GM19395 (cell line): Measurements from ENCODE around the gene MYBPHL.

ENCODE experiments used
- ATAC-seq: cut with Tn5 transposase; IDR thresholded peaks from one replicate; pipeline ENCODE4 v1.9.1; 2021; ENCODE audit warnings: mild to moderate bottlenecking, moderate library complexity; ENCODE audit not compliant: unreplicated experiment

MYBPHL gene, protein sequence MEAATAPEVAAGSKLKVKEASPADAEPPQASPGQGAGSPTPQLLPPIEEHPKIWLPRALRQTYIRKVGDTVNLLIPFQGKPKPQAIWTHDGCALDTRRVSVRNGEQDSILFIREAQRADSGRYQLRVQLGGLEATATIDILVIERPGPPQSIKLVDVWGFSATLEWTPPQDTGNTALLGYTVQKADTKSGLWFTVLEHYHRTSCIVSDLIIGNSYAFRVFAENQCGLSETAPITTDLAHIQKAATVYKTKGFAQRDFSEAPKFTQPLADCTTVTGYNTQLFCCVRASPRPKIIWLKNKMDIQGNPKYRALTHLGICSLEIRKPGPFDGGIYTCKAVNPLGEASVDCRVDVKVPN

DNA sequence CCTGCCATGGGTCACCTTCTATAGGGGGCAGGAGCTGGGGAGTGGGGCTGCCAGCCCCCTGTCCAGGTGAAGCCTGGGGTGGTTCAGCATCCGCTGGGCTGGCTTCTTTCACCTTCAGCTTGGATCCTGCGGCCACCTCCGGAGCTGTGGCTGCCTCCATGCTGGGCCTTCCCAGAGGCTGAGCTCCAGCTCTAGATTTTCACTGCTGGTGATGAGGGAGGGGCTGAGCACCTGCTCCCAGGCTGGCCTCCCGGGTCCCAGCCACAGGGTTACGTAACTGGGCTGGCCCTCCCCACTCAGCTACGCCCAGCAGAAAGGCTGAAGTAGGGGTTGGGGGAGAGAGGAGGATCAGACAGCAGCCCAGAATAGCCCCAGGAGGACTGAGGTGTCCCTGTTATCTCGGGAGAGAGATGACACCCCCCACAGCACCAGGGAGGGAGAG is at the start of gene MYBPHL:
Gene MYBPHL, minus strand, starts transcription at position 180 of the 442 bp plus-strand sequence. Its CDS starts 20 bp downstream, at position 160.
- ATAC-seq, result no peak

DNA sequence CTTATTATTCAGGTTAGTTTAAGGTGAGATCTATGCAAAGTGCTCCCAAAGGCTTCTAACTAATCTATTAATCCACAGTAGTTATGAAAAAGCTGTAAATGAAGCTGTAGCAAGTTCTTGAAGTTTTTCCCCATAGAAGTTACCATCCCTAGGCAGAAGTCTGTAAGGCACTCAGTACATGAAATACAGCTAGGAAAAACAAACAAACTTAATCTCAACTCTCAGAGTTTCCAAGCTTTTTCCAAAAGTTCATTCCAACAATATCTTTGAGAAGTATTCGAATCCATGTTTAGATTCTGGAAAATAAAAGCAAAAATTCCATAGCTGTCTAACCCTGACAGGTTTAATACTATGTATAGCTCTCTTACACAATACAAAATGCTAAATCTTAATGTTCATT is 49.7 kb upstream of the MYBPHL start:
- no peak for ATAC-seq

DNA sequence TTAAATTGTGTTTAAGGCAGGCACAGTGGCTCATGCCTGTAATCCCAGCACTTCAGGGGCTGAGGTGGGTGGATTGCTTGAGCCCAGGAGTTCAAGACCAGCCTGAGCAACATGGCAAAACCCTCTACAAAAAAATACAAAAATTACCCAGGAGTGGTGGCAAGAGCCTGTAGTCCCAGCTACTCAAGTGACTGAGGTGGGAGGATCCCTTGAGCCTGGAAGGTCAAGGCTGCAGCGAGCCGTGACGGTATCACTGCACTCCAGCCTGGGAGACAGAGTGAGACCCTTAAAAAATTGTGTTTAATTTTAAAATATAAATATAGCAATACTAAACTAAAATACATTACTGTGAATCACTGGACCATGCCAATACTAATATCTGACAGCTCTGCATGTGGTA is 48.1 kb upstream of the MYBPHL start:
- ATAC-seq, result no peak

DNA sequence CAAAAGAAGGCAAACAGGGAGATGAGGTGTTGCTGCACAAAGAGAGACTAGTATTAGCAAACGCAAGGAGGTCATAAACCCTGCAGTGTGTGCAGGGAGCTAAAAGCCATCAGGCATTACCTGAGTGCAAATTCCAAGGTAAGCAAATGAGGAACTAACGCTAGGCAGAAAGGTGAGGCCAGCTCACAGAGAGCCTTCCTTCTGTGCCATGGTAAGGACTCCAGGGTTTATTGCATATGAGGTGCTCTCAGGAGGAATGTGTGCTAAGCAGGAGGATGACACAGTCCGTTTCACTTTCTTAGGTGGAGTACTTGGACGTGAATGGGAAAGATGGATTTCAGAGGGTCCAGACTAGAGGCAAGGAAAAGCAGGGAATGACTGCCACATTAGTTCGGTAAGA is 44.6 kb upstream of the MYBPHL start:
- no peak for ATAC-seq

DNA sequence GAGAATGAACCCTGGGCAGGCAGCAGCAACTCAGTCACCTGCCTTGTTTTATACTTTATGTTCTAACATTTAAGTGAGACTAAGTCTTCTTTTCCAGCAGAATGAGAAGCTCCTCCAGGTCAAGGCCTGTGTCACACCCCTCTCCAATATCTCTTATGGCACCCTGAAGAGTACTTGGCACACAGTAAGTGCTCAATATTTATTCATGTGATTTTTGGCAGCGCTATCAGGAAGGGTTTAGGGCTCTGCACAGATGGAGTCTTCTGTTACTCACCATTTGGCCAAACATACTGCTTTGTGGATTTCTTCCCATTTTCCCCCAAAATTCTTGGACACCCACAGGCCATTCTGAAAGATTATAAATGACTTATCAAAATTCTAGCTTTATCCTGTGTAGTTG is 43.8 kb upstream of the MYBPHL start:
- ATAC-seq, result no peak

DNA sequence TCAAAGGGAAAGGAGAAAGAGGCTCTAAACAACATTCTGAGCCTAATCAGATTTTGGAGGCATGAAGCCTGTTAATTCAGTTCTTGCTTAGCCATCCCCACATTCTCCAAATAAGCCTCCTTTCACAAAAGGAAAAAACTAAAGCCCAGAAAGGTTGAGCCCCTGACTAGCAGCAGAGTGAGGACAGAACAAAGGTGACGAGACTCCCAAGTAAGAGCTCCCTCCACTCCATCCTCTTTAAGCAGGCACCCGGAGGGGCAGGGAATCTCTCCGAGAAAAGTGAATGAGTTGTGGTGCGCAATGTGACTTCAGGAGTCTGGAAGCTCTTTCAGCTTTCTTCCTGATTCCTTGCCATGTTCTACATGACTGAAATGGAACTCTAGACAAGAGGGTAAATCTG is 43.4 kb upstream of the MYBPHL start:
- no peak for ATAC-seq

DNA sequence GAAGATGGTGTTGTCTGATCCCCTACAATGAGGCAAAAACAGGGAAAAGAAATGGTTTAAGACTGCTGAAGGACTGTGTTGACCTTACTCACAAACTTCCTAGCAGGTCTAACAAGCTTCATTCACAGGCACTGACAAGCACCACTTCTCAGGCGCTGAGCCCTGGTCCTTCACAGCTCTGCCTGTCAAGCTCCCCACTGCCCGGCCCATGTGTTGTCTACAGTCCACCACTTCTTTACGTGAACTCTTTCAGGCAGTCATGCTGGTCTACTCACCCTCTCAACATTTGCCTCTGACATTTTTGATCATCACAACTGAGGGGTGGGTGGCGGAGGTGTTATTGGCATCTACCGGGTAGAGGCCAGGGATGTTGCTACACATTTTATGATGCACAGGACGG is 40.7 kb upstream of the MYBPHL start:
- ATAC-seq, result no peak

DNA sequence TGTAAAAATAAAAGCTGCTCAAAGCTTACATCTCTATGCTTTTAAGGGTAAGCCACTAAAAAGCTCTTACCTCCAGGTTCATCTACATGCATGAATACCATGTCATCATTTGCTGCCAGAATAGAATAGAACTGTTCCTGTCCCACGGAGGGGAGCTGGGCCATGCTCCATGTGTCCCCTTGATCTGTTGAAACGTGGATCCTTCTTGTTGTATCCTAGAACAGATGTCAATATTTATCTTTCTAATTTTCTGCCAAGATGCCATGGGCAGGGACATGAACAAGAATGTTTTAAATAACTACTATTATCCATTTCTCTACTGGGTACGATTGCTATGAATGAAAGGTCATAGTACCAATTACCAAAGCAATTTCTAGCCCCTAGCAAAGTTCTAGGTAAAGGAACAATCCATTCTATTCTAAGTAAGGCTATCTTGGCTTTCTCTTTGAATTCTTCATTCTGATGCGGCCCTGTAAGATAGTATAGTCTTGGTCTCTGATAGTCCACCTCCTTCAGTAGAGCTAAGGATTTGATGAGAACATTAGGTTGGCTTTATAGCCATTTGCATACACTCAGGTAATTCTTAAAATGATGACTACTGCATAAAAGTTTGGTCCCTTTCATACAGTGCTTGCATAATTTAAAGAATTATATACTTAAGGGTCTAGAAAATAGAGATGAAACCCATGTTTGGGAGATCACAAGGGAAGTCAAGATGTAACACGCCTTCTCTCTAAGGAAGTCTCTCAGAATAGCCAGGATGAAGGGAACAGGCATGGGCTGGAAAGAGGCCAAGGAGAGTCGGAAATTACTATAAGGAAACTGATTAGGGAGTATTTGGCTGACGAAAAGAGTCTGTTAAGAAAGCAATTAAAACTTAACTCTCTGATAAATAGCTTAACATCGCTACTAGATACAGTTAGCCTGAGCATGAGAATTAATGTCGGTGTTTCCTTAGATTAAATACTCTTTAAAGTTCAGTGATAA is 35.4 kb upstream of the MYBPHL start:
- no peak for ATAC-seq

DNA sequence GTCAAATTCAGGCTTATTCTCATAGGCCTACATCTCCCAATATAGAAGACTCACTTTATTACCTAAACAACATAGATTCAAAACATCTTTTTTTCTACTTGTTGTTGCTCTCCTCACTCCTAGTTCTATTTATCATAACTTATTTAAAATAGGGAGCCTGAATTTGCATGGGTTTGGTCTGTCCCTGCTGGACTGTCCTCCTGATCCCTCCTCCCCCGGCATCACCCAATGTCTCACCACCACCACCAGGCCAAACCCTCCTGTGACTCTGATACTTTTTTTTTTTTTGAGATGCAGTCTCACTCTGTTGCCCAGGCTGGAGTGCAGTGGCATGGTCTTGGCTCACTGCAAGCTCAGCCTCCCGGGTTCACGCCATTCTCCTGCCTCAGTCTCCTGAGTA is 31.8 kb upstream of the MYBPHL start:
- ATAC-seq, result no peak

DNA sequence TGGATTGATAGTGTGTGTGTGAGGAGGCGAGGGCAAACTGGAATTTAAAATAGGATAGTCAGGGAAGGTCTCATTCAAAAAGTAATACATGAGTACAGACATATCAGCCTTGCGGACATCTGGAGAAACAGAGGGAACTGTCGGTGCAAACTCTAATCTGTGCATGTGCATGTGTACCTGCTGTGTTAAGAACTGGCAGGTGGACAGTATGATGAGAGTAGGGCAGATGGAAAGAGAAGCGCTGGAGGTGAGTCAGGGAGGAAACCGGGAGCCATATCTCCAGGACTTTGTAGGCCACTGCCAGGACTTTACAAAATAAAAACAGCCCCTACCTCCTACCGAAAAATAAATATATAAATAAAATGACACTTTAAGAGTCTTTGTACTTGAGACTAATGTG is 31.3 kb upstream of the MYBPHL start:
- no peak for ATAC-seq

DNA sequence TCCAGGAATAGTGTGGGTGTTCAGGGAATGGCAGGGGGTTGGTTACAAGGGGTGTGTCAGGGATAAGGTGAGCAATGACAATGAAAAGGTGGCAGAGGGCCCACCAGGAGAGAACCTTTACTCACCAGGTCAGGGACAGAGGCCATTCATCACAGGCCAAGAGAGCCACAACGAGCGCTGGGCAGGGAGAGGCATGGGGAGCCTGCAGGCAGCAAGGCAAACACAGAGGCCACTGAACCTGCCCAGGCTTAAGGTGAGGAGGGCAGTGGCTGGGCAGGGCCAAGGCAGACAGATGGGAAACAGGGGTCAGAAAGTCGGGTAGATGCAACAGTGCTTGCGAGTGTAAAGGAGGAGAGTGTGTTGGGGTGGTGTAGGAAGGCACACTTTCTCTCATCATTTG is 28.3 kb upstream of the MYBPHL start:
- ATAC-seq, result no peak

DNA sequence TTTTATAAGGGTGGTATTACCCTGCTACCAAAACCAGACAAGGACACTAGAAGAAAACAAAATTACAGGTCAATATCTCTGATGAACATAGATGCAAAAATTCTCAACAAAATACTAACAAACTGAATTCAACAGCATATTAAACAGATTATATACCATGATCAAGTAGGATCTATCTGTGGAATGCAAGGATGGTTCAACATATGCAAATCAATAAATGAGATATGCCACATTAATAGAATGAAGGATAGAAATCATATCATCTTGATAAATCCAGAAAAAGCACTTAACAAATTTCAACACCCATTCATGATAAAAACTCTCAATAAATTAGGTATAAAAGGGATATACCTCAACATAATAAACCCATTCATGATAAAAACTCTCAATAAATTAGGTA is 24.3 kb upstream of the MYBPHL start:
- ATAC-seq, result no peak

DNA sequence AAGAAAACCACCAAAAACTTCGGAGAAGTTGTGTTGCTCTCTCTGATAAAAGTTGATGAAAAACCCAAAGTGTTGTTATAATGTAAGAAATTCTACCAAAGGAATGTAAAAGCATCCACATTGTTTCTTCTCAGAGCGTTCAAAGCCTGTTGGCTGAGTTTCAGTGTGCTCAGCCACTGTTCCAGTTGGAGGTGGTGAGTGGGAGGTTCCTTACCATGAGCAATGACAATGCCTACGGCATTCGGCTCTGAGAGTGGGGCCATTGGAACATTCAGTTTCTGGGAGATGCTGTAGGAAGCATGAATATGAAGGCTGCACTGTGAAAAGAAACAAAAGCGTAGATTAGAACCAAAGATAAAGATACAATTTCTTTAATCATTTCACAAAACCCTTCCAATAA is 20.5 kb upstream of the MYBPHL start:
- ATAC-seq, result no peak

DNA sequence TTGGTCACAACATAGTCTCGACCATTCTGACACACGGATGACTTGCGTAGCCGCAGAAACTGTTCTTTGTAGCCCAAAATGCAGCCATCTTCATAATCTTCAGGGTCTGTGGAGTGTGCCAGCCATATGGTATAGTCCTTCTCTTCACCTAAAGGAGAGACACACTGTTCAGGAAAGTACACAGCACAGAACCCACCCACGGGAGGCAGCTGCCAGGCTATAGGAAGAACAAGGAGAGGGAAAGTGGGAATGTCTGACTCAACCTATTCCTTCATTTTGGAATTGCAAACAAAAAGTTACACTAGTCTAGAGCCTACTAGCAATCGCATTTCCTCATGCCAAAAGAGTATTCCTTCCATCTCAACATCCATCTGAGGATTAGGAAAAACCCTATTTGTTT is 16.2 kb upstream of the MYBPHL start:
- no peak for ATAC-seq

DNA sequence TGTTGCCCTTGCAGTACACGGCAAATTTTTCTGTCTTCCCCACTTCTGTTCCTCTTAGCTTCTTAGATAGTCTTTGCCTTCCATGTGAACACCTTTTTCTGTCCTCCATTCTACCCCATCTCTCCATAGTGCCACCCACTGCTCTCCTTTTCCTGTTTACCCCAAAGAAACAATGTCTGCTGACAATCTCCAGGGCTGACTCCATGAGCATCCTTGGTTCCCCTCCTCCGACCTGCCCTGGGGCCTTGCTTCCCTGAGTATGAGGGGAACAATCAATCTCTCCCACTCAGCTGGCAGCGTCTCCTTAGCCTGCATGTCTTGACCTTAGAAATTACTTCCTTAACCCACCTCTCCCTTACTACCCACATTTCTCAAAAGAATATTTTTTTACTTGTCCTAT is 12.3 kb upstream of the MYBPHL start:
- ATAC-seq, result no peak

DNA sequence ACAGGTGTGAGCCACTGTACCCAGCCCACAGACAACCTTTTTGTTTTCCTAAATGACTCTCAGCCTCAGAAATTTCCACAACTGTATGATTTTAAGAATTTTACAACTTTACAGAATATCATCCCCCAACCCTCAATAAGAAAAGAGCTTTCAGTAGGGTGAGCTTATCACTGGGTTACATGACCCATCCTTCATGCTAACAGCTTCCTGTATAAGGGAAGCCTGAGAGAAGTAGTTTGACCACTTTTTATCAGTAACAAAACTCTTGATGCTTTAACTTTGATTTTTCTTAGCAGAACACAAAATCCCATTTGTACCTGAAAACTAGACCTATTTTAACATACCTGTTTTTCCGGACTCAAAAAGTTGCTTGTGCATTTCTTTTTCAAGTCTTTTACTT is 9.7 kb upstream of the MYBPHL start:
- no peak for ATAC-seq

DNA sequence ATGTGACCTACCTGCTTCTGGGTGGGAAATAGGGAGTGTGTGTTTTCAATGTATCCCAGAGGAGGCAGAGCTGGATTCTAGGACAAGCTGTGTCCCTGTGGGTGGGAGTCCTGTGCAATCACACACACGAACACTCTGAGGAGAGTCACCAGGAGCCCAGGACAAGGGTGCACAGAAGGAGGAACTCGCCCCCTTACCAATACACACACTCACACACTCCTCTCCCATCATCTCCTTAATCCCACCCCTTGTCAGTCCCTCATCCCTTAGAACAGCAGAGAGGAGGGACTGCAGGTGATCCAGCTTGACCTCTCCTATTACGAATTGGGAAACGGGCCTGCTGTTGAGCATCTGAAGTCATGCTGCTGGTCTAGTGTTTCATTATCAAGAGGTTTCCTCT is 8.5 kb upstream of the MYBPHL start:
- no peak for ATAC-seq

DNA sequence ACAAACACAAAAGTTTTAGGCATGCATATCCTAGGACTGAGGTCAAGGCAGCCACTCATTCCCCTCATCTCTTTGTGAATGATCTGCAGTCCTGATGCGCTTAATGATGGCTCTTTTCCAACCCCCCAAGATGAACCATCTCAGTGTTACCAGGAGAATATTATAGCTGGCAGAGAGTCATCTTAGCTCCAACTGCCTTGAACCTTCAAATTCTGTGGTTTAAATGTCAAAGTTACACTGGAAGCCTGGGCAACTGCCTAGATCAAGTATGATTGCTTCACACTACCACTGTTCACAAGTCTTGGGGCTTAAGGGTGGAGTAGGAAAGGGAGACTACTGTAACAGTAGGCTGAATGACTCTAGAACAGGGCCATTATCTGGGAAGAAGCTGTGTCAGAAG is 8.0 kb upstream of the MYBPHL start:
- no peak for ATAC-seq

DNA sequence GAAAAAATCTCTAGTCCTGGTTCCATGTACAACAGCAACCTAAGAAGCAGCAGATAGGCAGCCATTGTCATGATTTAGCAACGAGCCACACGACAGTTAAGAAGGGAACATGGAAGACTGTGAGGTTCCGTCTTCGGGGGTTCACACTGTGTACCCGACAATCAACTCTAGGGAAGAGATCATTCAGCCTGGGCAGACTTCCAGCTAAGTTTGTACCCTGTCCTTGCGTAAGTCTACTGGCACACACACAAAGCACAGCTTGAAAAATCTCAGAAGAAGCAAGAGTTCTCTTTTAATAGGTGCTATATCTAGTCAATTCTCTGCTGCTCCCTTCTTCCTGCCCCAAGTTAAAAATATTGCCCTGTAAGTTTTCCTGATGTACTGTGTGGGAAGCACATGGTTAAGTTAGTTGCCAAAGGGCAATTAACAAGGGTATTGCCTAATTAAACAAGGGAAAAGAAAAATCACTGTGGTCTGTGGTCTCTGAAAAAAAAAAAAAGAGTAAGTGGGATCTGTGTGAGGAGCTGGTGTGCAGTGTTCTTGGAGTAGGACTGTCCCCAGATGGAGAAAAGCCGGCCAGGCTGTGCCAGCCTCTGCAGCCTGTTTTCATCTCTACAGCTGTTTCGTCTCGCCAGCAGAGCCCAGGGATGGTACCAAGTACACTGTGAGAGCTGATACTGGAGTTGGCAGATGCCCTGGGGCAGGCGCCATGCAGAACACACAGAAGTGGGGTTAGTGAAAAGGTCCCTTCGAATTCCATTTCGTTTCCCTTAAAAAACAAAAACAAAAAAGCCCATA is 6.4 kb upstream of the MYBPHL start:
- no peak for ATAC-seq

DNA sequence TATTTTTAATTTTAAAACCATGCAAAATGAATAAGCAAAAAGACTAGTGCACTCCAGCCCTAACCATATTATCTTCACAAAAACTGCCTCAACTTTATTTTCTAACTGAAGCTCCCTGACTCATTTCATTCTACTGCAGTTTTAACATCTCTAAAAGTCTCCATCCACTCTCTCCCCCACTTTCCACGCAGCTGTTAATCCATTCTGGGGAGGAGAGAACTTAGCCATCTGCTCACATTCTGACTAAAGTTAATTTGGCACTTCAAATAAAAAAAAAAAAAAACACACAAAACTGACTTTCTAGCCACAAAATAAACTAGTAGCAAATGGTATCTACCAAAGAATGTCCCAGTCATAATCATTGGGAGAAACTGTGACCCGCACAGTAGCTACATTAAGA is 5.4 kb upstream of the MYBPHL start:
- ATAC-seq, result no peak

DNA sequence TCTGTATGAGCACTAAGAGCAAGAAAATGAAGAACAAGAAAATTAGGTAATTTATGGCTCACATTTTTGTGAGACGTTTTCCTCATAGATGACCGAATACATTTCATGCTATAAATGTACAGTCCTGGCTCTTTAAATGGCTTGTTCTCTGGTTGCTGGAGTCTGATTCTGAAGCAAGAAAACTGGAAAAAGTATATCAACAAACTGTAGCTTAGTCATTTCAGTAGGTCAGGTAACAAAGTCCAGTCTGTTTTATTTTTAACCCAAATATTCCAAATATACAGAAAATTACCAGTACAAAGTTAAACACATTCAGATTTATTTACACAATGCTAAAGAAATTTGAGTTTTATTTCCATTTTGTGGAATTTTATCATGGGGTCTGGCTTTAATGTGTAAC is 2.5 kb upstream of the MYBPHL start:
- no peak for ATAC-seq
